Measurements from ENCODE around the gene HOXA11.

The HOXA11 gene

DNA sequence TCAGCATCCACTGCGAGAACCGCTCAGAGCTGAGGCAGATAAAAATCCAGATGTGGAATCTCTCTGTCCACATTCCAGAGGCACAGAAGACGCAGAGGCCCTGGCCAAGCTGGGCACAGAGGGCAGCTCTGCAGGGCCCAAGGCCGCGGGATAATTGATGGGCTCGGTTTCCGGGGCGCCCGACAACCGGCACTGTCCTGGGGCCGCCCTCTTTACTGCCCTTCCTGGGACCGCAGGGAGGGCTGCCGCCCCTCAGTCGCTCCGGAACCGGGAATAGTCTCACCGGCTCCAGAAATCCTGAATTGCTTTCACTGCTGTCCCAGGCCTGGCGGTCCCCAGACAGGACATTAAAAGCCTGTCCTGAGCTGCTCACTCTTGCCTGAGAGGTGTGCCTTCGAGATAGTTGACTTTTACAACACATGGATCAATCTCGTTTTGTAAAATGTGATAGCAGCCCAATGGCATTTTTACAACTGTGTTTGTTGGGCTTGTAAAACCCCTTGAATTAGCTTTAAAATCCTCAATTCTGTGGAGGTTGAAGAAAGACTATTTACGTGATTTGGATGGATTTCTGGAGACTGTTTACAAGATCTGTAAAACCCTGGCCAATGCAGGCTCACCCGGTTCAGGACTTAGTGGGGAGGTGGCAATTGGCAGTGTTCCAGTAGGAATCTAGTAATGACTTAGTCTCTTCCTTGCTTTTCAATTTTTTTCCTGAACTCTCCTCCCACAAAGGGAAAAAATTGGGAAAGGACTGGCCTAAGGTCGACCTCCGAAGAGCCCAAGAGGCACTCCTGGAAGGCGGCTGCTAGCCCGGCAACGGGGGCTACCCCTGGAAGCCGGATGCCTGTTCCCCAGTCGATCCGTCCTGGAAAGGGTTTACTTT, 36.0 kb downstream of the HOXA11 start:
- no peak overlapping the region for H3K4me3 ChIP-seq (ENCODE audit: low read depth, low read length)
- TF ChIP-seq, protein P1, sequence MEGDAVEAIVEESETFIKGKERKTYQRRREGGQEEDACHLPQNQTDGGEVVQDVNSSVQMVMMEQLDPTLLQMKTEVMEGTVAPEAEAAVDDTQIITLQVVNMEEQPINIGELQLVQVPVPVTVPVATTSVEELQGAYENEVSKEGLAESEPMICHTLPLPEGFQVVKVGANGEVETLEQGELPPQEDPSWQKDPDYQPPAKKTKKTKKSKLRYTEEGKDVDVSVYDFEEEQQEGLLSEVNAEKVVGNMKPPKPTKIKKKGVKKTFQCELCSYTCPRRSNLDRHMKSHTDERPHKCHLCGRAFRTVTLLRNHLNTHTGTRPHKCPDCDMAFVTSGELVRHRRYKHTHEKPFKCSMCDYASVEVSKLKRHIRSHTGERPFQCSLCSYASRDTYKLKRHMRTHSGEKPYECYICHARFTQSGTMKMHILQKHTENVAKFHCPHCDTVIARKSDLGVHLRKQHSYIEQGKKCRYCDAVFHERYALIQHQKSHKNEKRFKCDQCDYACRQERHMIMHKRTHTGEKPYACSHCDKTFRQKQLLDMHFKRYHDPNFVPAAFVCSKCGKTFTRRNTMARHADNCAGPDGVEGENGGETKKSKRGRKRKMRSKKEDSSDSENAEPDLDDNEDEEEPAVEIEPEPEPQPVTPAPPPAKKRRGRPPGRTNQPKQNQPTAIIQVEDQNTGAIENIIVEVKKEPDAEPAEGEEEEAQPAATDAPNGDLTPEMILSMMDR (IDR thresholded peaks at IDR 0.05; ENCODE audit: borderline replicate concordance, insufficient read depth, low read depth, low read length), result no peak

DNA sequence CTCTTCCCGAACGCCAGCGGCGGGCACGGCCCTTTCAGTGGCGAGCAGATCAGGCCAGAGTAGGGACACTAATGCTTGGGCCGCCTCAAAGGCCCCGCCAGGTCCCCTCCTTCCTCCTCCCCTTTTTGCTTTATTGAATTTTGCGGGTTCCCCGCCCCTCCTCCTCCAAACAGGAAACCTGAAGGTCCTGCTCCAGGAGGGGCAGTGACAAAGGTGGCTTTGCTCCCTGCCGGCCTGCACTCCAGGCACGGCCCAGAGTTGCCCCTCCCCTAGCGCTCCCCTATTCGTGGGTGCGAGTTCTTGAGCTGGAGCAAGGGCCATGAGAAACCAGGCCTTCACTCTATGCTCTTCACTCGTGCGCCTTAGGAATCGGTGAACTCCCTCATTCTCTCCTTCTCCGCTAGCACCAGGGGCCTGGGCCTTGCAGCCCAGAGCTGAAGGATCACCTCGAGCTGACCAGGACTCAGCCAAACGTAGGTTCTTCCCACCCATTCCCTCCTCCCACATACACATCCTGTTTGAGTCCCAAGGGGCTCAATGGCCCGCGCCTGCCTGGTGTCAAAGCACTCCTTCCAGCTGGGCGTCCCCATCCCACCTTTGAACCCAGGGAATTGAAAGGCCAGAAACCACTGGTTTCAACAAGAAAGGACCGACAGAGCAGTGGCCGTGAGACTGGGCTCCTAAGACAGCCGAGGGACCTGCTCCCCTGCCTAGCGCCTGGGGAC, 36.8 kb downstream of the HOXA11 start:
- no peak overlapping the region for H3K4me3 ChIP-seq (ENCODE audit: low read depth, low read length)
- TF ChIP-seq, protein P1 (IDR thresholded peaks at IDR 0.05; ENCODE audit: borderline replicate concordance, insufficient read depth, low read depth, low read length), result no peak

DNA sequence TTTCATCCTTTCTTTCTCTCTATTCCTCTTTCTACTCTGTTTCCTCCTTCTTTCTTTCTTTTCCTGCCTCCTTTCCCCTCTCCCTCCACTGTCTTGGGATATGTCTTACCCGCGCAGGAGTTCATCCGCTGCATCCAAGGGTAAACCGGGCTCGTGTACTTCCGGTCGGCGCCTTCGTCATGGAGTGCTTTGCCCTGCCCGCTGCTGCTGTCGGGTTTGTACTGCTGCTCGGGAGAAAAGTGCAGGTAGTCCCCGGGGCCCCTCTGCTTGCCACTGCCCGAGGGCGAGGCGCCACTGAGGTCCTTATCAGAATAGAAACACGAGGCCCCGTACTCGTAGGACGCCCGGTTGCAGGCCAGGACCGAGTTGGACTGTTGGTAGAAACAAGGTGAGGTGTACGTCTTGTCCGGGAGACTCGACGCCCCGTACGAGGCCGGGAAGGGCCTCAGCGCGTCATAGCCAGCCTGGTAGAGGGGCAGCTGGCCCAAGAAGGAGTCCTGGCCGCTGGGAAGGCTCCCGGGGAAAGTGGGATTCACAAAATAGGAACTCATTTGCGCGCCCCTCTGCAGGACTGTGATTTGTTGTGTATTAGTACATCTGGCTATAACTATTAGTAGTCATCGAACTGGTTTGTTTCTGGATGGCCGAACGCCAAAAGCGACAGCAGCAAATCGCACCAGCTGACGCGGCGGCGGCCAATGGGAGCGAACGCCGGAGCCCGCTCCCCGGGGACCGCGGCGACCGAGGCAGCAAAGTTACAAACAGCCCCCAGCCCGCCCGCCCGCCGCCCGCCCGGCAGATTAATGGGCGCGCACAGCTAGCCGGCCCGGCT, 37.6 kb downstream of the HOXA11 start, which contains the start of gene HOXA6:
TSS of gene HOXA6 (minus strand) at position 576 of the 832 bp plus-strand sequence. CDS start at position 551, 25 bp downstream.
- H3K4me3 ChIP-seq (ENCODE audit: low read depth, low read length), result no peak within 1 kb of the TSS
- TF ChIP-seq, protein P1 (IDR thresholded peaks at IDR 0.05; ENCODE audit: borderline replicate concordance, insufficient read depth, low read depth, low read length), result no peak

DNA sequence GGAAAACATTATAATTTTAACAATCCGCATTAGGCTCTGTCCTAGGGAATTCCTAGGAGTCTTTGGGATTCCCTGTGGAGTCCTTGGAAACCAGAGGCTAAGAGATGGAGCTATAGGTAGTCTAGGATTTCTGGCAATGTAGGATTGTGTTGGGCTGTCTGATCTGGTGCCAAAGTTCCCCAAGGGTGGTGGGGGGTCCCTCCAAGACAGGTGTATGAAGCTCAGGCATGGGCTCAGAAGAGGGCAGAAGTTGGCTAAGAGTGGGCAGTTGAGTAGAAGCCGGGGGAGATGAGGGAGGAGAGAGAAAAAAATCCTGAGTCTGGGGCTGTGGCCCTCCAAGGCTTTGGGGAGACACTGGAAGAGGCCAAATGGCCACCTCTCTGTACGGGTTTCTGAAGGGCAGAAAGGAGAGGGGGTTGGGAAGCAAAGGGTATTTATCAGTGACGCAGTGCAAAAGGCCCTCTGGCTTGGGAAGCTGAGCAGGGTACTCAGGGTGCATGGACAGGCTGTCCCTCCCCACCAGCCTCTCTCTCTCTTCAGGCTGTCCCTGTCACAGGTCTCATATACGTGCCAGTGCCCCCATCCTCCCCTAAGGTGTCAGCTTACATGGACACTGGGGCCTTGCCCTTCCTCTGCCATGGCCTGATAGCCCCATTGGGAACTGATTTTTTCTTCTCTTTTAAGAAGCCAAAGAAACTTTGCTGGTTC, 38.4 kb downstream of the HOXA11 start:
- H3K4me3 ChIP-seq (ENCODE audit: low read depth, low read length), result no peak overlapping the region
- TF ChIP-seq, protein P1 (IDR thresholded peaks at IDR 0.05; ENCODE audit: borderline replicate concordance, insufficient read depth, low read depth, low read length), result no peak

DNA sequence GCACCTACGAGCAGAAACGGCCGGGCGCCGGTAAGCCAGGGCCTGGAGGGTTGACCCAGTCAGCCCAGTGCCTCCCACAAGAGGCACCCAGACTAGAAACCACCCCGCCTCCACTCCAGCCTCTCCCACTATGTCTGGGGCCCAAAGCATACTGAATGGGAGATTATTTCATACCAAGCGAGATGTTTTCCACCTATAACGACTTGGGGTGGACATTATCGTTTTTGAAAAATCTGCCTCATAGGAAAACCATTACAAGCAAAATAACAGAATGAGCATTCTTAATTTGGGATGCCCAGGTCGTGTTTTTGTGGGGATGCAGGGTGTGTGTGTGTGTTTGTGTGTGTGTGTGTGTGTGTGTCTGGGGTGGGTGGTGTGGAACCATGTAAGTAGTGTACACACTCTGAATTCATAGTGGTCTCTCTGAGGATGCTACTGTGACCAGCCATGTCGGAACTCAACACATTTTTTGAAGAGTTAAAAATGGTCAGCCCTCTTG, 39.1 kb downstream of the HOXA11 start:
- TF ChIP-seq, protein P1 (IDR thresholded peaks at IDR 0.05; ENCODE audit: borderline replicate concordance, insufficient read depth, low read depth, low read length), result no peak

More for the DNA sequence above, 39.1 kb downstream of the HOXA11 start:
- no peak overlapping the region for H3K4me3 ChIP-seq (ENCODE audit: low read depth, low read length)
